ENCODE results near the gene IBTK. TPM values are rescaled to one million over a fixed set of nuclear protein-coding genes. Genes with fewer than 3 reads are reported as not detected.
A peak's percentile ranks its signal among the peaks of the same experiment; 100 is the strongest.

IBTK gene
- total and polyA plus RNA-seq, 2 of the 8 experiments (the other 6 are each of a cell fraction or from before 2014, with no cell fraction given), result 4.6 to 24.2 TPM

DNA sequence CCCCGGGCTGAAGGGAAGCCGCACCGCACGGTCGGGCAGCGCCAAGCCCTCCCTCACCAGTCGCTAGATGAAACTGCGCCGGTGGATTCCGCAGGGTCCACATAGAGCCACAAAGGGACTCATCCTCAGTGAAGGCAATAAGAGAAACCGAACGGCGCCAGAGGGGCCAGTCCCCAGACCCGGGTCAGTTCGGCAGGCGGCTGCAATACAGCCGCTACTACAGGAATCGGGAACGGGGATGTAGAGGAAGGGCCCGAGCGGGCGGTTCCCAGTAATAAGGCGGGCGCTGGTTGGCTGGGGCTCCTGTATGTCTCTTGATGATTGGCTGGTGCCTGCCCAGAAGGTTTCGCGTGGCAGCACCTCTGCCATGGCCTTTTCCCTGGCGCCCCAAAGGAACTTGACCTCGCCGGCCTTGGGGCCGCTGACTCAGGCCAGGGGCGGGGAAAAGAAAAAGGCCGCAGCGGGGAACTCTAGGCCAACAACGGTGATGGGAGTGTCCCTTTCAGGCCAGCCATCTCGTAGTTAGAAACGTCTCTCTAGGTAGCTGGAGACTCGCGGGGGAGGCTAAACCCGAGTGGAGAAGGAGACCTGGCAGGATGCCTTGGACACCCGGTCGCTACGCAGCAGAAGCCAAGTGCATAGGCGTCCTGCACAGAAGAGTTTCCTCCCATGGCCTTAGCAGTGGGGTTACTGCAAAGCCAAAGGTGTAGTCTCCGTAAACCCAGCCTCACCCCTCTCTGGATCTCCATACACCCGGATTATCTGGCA is at the start of gene IBTK (continued):
- TF ChIP-seq POLR2A (IDR thresholded peaks at IDR 0.05; ENCODE audit: control extremely low read depth in 1 of 2, low read depth in 2 of 2, low read length in 2 of 2) (peak in 1 of 2 experiments; percentile 77; a peak in 2 of 3 replicates), ZNF274 (IDR thresholded peaks at IDR 0.05; ENCODE audit: borderline replicate concordance, extremely low read depth, low read length) (no peak), SIRT6 (IDR thresholded peaks at IDR 0.05; ENCODE audit: low read length) (no peak)

All from H1 (cell line).